H9 (cell line): ENCODE data around the gene KRT77. TPM values are rescaled to one million over a fixed set of nuclear protein-coding genes. Genes with fewer than 3 reads are reported as not detected.

Experiments
- DNase-seq: peaks from one replicate; pipeline ENCODE4 v3.0.0-alpha.2; 2017
- H2AFZ ChIP-seq: one replicate; pipeline ENCODE4 v1.6.1; 2013; ENCODE audit warnings: mild to moderate bottlenecking, low read length, control low read depth, moderate library complexity
- H2AK5ac ChIP-seq: 2 replicates; pipeline ENCODE4 v1.6.1; 2013; ENCODE audit warnings: low read length, control low read depth, mixed read lengths; ENCODE audit not compliant: insufficient read length
- H2BK120ac ChIP-seq: one replicate; pipeline ENCODE4 v1.6.1; 2013; ENCODE audit warnings: low read depth, mild to moderate bottlenecking, low read length, control low read depth, inconsistent platforms; ENCODE audit not compliant: poor library complexity, severe bottlenecking
- H2BK12ac ChIP-seq: 2 replicates; pipeline ENCODE4 v1.6.1; 2013; ENCODE audit warnings: low read length, control low read depth, mixed read lengths, low read depth; ENCODE audit not compliant: insufficient read length
- H2BK15ac ChIP-seq: 2 replicates; pipeline ENCODE4 v1.6.1; 2013; ENCODE audit warnings: low read depth, low read length, control low read depth
- H2BK20ac ChIP-seq: one replicate; pipeline ENCODE4 v1.6.1; 2013; ENCODE audit warnings: low read depth, mild to moderate bottlenecking, low read length, control low read depth, inconsistent platforms; ENCODE audit not compliant: poor library complexity, severe bottlenecking
- H2BK5ac ChIP-seq: 2 replicates; pipeline ENCODE4 v1.6.1; 2013; ENCODE audit warnings: low read length, control low read depth, mixed read lengths; ENCODE audit not compliant: insufficient read length
- H3K14ac ChIP-seq: 2 replicates; pipeline ENCODE4 v1.6.1; 2013; ENCODE audit warnings: low read length, control low read depth; ENCODE audit not compliant: insufficient read depth
- H3K18ac ChIP-seq: 2 replicates; pipeline ENCODE4 v1.6.1; 2013; ENCODE audit warnings: low read depth, mild to moderate bottlenecking, mixed read lengths, low read length, control low read depth; ENCODE audit not compliant: insufficient read length
- H3K23ac ChIP-seq: 2 replicates; pipeline ENCODE4 v1.6.1; 2013; ENCODE audit warnings: low read length, control low read depth, mixed read lengths, low read depth; ENCODE audit not compliant: insufficient read length
- H3K23me2 ChIP-seq: 2 replicates; pipeline ENCODE4 v1.6.1; 2013; ENCODE audit warnings: low read depth, mild to moderate bottlenecking, mixed read lengths, low read length, control low read depth; ENCODE audit not compliant: insufficient read length, poor library complexity, severe bottlenecking
- H3K27ac ChIP-seq: 2 replicates; pipeline ENCODE4 v1.5.1; 2013; ENCODE audit warnings: low read length, control low read depth, mixed read lengths, low read depth; ENCODE audit not compliant: insufficient read length
- H3K27me3 ChIP-seq: 2 replicates; pipeline ENCODE4 v1.6.1; 2013; ENCODE audit warnings: low read length, control low read depth, inconsistent platforms; ENCODE audit not compliant: insufficient read depth
- H3K4ac ChIP-seq: 2 replicates; pipeline ENCODE4 v1.6.1; 2013; ENCODE audit warnings: low read depth, mild to moderate bottlenecking, control low read depth, inconsistent platforms, low read length, moderate library complexity
- H3K4me1 ChIP-seq: 2 replicates; pipeline ENCODE4 v1.6.1; 2013; ENCODE audit warnings: low read length, control low read depth, inconsistent platforms; ENCODE audit not compliant: insufficient read depth
- H3K4me2 ChIP-seq: 2 replicates; pipeline ENCODE4 v1.6.1; 2013; ENCODE audit warnings: low read length, control low read depth, mixed read lengths; ENCODE audit not compliant: insufficient read length, insufficient read depth
- H3K56ac ChIP-seq: 2 replicates; pipeline ENCODE4 v1.6.1; 2013; ENCODE audit warnings: low read depth, mild to moderate bottlenecking, mixed read lengths, low read length, control low read depth; ENCODE audit not compliant: insufficient read length
- H3K79me1 ChIP-seq: 2 replicates; pipeline ENCODE4 v1.6.1; 2013; ENCODE audit warnings: low read depth, mild to moderate bottlenecking, moderate library complexity, low read length, control low read depth, inconsistent platforms; ENCODE audit not compliant: insufficient read depth, poor library complexity, severe bottlenecking
- H3K79me2 ChIP-seq: 2 replicates; pipeline ENCODE4 v1.6.1; 2013; ENCODE audit warnings: low read length, control low read depth, inconsistent platforms; ENCODE audit not compliant: insufficient read depth
- H3K9ac ChIP-seq: 2 replicates; pipeline ENCODE4 v1.6.1; 2013; ENCODE audit warnings: low read length, control low read depth, mixed read lengths; ENCODE audit not compliant: insufficient read length; ENCODE audit errors: extremely low read depth
- H3K9me3 ChIP-seq: one replicate; pipeline ENCODE4 v1.6.1; 2013; ENCODE audit warnings: low read depth, low read length, inconsistent platforms; ENCODE audit not compliant: control insufficient read depth
- H3T11ph ChIP-seq: one replicate; pipeline ENCODE4 v1.6.1; 2013; ENCODE audit warnings: mild to moderate bottlenecking, low read length, control low read depth, inconsistent platforms
- H4K20me1 ChIP-seq: one replicate; pipeline ENCODE4 v1.6.1; 2013; ENCODE audit not compliant: control insufficient read depth, insufficient read length, insufficient read depth
- H4K5ac ChIP-seq: 2 replicates; pipeline ENCODE4 v1.6.1; 2013; ENCODE audit warnings: low read depth, mild to moderate bottlenecking, mixed read lengths, low read length, control low read depth; ENCODE audit not compliant: insufficient read length
- H4K8ac ChIP-seq: replicated peaks from 2 replicates; pipeline ENCODE4 v1.6.1; 2013; ENCODE audit warnings: low read length, control low read depth, mixed read lengths, low read depth; ENCODE audit not compliant: insufficient read length
- H4K91ac ChIP-seq: 2 replicates; pipeline ENCODE4 v1.6.1; 2013; ENCODE audit warnings: low read depth, mild to moderate bottlenecking, moderate library complexity, mixed read lengths, low read length, control low read depth; ENCODE audit not compliant: insufficient read length
- H3K27ac Mint-ChIP-seq, 3 experiments: 2 replicates in 2 of 3; 3 replicates in 1 of 3; pipeline ENCODE4 v1.8.0; 2020 to 2021; ENCODE audit warnings: mixed read lengths in 3 of 3, mild to moderate bottlenecking in 1 of 3, moderate library complexity in 1 of 3
- H3K27me3 Mint-ChIP-seq: 2 replicates; pipeline ENCODE4 v1.8.0; 2021; ENCODE audit warnings: low read depth, mild to moderate bottlenecking, moderate library complexity, mixed read lengths
- H3K36me3 Mint-ChIP-seq, 3 experiments: 2 replicates in 2 of 3; 3 replicates in 1 of 3; pipeline ENCODE4 v1.8.0; 2020 to 2021; ENCODE audit warnings: low read depth in 3 of 3, mixed read lengths in 3 of 3; ENCODE audit not compliant: insufficient read depth in 1 of 3
- H3K4me1 Mint-ChIP-seq, 2 experiments: 2 replicates each; pipeline ENCODE4 v1.8.0; 2020; ENCODE audit warnings: mixed read lengths in 2 of 2
- H3K4me3 Mint-ChIP-seq, 2 experiments: 2 replicates in 1 of 2; 3 replicates in 1 of 2; pipeline ENCODE4 v1.8.0; 2020 to 2021; ENCODE audit warnings: mild to moderate bottlenecking in 2 of 2, mixed read lengths in 2 of 2, moderate library complexity in 1 of 2
- H3K9me3 Mint-ChIP-seq, 2 experiments: 2 replicates in 1 of 2; 3 replicates in 1 of 2; pipeline ENCODE4 v1.8.0; 2020; ENCODE audit warnings: mild to moderate bottlenecking in 2 of 2, mixed read lengths in 2 of 2, moderate library complexity in 1 of 2
- CTCF ChIP-seq: fragments of 200-600 bp; sonication (generic); conservative IDR thresholded peaks from 3 replicates; pipeline ENCODE4 v1.8.0; 2021; ENCODE audit warnings: antibody characterized with exemption, mild to moderate bottlenecking
- WGBS: extraction: QIAGEN DNeasy Blood & Tissue Kit; methylation state at CpG from one replicate; pipeline ENCODE4 v1.1.7; 2013; ENCODE audit warnings: missing lambda C conversion rate, low lambda C conversion rate, mixed read lengths; ENCODE audit not compliant: insufficient read length; ENCODE audit errors: extremely low coverage; 5-methylcytosine and 5-hydroxymethylcytosine counted together
- total RNA-seq: library from RNA; stranded (reverse); gene quantifications from 2 replicates; pipeline ENCODE4 v1.2.1, GENCODE V29; 2021

KRT77 gene
- total RNA-seq, 1 experiment from 2014 or later: not detected

- Histone ChIP-seq H3K27ac (no peak overlapping the region), H3K27me3 (peaks cover 8% of the 10 kb centered on the region; the same call in 1 of the 2 replicates)
- H3K36me3 Mint-ChIP-seq: no peaks in the 10 kb centered on the region; a peak in 1 of 7 replicates
Measured at GRCh38 chr12:52716061-52716460, 12.7 kb upstream of the KRT77 start.

More at GRCh38 chr12:52716061-52716460, 12.7 kb upstream of the KRT77 start:
- Histone ChIP-seq H4K8ac (no peak overlapping the region), H3K79me2 (no peaks in the 10 kb centered on the region), H2AFZ (no peak overlapping the region), H3K4me1 (no peaks in the 10 kb centered on the region), H2BK15ac (no peak overlapping the region), H2BK20ac (no peak overlapping the region), H2BK120ac (no peak overlapping the region), H3K9me3 (no peaks in the 10 kb centered on the region), H2BK12ac (no peak overlapping the region), H4K5ac (no peak overlapping the region), H4K20me1 (no peaks in the 10 kb centered on the region), H4K91ac (no peak overlapping the region), H3K79me1 (no peaks in the 10 kb centered on the region), H3K56ac (no peak overlapping the region), H3K23ac (no peak overlapping the region), H2AK5ac (no peak overlapping the region), H3K23me2 (peaks cover 11% of the 10 kb centered on the region), H3K14ac (no peak overlapping the region), H3T11ph (no peak overlapping the region), H3K4ac (no peak overlapping the region), H3K9ac (no peak overlapping the region), H2BK5ac (no peak overlapping the region), H3K18ac (no peak overlapping the region), H3K4me2 (no peak overlapping the region)
- no peak for TF ChIP-seq CTCF
- Mint-ChIP-seq H3K9me3 (peaks cover 0 to 3% of the 10 kb centered on the region in 2 experiments; a peak in 1 of 5 replicates), H3K4me3 (no peak overlapping the region), H3K27ac (no peak overlapping the region), H3K27me3 (peaks cover 58% of the 10 kb centered on the region), H3K4me1 (peaks cover 0 to 9% of the 10 kb centered on the region in 2 experiments; a peak in 2 of 4 replicates)
- no CpG with 5 or more reads among the region's 5 CpGs for WGBS
- DNase-seq: no peak
